Retinal pigment epithelial cell (primary cell): Measurements from ENCODE around the gene HOXD13.

ENCODE experiments used
- DNase-seq: peaks from one replicate; pipeline ENCODE4 v3.0.0-alpha.2; 2010; ENCODE audit warnings: low read depth
- H3K4me3 ChIP-seq: 2 replicates; pipeline ENCODE4 v1.5.1; 2011; ENCODE audit warnings: mild to moderate bottlenecking, low read length, control low read depth, moderate library complexity
- TF ChIP-seq, protein P1 (sequence below): conservative IDR thresholded peaks from 2 replicates; pipeline ENCODE4 v1.5.1; 2011; ENCODE audit warnings: low read depth, low read length, control low read depth, inconsistent platforms

The HOXD13 gene

DNA sequence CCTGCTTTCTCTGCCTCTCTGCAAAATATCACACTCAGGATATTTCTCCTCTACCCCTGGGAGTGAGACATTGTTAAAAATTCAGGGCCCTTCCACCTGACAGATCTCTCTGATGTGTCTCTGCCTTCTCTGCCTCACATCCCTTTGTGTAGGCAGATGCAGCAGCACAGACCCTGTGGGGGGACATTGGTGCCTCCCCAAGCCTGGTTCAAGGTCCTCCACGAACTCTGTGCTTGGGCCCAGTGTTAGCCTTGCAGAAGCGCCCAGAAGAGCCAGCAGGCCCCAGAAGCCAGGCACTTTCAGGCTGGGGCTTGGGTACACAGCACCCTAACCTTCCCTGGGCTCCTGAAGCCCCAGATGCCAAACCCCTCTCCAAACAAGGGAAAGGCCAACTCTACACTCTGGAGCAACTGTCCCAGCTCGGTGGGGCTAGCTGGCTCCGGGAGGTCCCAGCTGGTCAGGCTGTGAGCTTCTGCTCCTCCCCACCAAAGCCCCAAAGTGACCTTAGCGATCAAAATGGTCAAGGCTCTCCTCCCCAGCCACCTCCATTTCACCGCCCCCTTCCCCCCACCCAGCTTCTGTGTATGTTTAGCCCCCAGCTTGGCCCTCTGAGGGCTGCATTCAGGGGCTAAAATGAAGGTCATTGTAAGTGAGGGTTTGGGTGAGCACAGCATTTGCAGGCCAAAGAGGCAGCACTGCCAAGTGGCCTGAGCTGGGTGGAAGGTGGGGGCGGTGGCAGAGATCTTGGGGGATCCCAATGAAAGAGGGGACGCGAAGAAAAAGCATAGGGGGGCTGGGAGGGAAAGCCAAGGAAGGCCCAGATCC is 32.6 kb downstream of the HOXD13 start:
- H3K4me3 ChIP-seq, result no peak overlapping the region
- TF ChIP-seq, protein P1, sequence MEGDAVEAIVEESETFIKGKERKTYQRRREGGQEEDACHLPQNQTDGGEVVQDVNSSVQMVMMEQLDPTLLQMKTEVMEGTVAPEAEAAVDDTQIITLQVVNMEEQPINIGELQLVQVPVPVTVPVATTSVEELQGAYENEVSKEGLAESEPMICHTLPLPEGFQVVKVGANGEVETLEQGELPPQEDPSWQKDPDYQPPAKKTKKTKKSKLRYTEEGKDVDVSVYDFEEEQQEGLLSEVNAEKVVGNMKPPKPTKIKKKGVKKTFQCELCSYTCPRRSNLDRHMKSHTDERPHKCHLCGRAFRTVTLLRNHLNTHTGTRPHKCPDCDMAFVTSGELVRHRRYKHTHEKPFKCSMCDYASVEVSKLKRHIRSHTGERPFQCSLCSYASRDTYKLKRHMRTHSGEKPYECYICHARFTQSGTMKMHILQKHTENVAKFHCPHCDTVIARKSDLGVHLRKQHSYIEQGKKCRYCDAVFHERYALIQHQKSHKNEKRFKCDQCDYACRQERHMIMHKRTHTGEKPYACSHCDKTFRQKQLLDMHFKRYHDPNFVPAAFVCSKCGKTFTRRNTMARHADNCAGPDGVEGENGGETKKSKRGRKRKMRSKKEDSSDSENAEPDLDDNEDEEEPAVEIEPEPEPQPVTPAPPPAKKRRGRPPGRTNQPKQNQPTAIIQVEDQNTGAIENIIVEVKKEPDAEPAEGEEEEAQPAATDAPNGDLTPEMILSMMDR, result no peak
- no peak for DNase-seq

DNA sequence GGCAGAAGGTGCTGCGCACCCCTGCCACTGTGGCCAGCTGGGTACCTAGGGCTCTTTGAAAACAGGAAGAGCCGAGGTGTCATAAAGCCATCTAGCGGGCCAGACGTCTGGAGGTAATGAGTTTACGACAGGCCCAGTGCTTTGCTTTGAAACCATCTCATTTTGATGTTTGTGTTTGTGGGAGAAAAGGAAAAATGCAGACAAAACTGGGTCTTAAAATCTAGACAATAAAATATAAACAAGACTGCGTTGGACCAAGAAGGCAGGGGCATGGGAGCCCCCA is 33.2 kb downstream of the HOXD13 start:
- H3K4me3 ChIP-seq, result no peak overlapping the region
- TF ChIP-seq, protein P1, result no peak
- DNase-seq, result no peak

GRCh38 chr2:176126929-176127773 is 34.6 kb downstream of the HOXD13 start:
- H3K4me3 ChIP-seq, result no peak overlapping the region
- DNase-seq, result no peak
- TF ChIP-seq, protein P1, result peak; percentile 75

DNA sequence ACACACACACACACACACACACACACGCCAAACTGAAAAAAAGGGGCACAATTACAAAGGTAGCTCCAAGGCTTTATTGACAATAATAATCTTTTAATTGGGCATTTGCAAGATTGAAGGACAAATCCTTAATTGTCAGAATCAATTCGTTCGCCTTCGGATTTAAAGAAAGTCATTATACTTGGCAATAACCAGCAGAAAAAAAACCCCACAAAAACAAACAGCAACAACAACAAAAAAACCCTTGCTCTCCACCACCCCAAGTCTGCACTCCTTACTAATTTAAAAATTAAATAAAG is 35.2 kb downstream of the HOXD13 start:
- H3K4me3 ChIP-seq, result no peak overlapping the region
- TF ChIP-seq, protein P1, result no peak
- DNase-seq, result no peak

- no peak for DNase-seq
- TF ChIP-seq, protein P1, result no peak
- no peak overlapping the region for H3K4me3 ChIP-seq
Observed at GRCh38 chr2:176128172-176128981, 35.9 kb downstream of the HOXD13 start.

DNA sequence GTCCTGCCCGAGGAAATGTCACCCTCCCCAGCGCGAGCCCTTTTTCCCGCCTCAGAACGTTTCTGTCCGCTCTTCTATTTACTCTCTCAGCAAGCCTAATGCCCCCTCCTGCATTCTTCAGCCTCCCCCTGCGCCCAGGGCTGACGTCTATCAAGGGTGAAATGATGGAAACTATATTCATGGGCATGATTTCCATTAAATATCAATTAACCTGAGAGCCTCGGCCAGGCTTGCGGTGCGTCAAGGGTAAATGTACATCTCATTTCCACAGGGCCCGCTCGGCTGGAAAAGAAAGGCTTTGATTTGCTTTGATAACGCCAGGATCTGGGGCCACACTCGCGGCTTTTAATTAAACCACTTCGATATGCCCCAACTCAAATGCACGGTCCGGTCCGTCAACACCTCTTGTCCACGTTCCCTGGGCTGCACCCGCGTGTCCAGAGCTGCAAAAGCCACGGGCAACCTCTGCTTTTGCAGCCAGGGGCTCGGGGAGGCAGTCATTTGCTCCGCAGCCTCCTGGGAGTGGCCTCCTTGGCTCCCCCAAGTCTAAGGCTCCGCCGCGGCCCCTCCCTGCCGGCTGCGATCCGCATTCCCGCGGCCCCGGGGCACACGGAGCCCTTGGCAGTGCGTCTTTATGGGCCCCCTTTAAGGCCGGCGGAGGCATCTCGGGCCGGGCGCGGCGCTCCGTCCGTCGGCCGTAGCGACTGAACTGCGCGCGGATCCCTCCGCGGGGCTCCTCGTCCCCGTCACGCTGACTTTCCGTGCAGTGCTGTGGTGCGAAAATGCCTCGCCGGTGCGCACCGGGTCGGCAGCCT is 36.7 kb downstream of the HOXD13 start, which contains the start of gene HOXD8:
TSS of gene HOXD8 (plus strand) at position 724 of the 815 bp plus-strand sequence. CDS start 662 bp downstream, outside the sequence.
- TF ChIP-seq, protein P1, result no peak
- no peak within 1 kb of the TSS for H3K4me3 ChIP-seq
- no peak for DNase-seq
